GM23338 (cell line): ENCODE results near the gene FAM47E. TPM values are rescaled to one million over a fixed set of nuclear protein-coding genes. Genes with fewer than 3 reads are reported as not detected.

Experiments used
- ATAC-seq: fragments of 200-7000 bp; cut with Tn5 transposase; 3 replicates; pipeline ENCODE4 v1.9.1; 2020
- DNase-seq: peaks from one replicate; pipeline ENCODE4 v3.0.0-alpha.2; 2015; ENCODE audit warnings: low spot score
- H2AFZ ChIP-seq: fragments of 200-600 bp; sonication (generic); 2 replicates; pipeline ENCODE4 v1.8.0; 2016; ENCODE audit warnings: antibody characterized with exemption, mild to moderate bottlenecking, moderate library complexity
- H3F3A ChIP-seq: fragments of 200-600 bp; sonication (generic); replicated peaks from 2 replicates; pipeline ENCODE4 v1.8.0; 2017; ENCODE audit warnings: antibody characterized with exemption, mixed run types, low read depth
- H3K27ac ChIP-seq: fragments of 200-600 bp; sonication (generic); 2 replicates; pipeline ENCODE4 v1.6.1; 2016; ENCODE audit warnings: low read depth
- H3K27me3 ChIP-seq: fragments of 200-600 bp; sonication (generic); 2 replicates; pipeline ENCODE4 v1.8.0; 2016; ENCODE audit warnings: mild to moderate bottlenecking, mixed run types, moderate library complexity; ENCODE audit not compliant: insufficient read depth
- H3K36me3 ChIP-seq: fragments of 200-600 bp; sonication (generic); 2 replicates; pipeline ENCODE4 v1.8.0; 2016; ENCODE audit warnings: mild to moderate bottlenecking; ENCODE audit not compliant: insufficient read depth
- H3K4me1 ChIP-seq: fragments of 200-600 bp; sonication (generic); 2 replicates; pipeline ENCODE4 v1.8.0; 2016; ENCODE audit warnings: mild to moderate bottlenecking, moderate library complexity; ENCODE audit not compliant: insufficient read depth
- H3K4me2 ChIP-seq: fragments of 200-600 bp; sonication (generic); 2 replicates; pipeline ENCODE4 v1.7.1; 2017; ENCODE audit warnings: mixed run types
- H3K4me3 ChIP-seq: fragments of 200-600 bp; sonication (generic); 2 replicates; pipeline ENCODE4 v1.6.1; 2016; ENCODE audit warnings: mixed run types
- H3K79me2 ChIP-seq: fragments of 200-600 bp; sonication (generic); replicated peaks from 2 replicates; pipeline ENCODE4 v1.8.0; 2017; ENCODE audit warnings: mild to moderate bottlenecking; ENCODE audit not compliant: insufficient read depth
- H3K9me2 ChIP-seq: fragments of 200-600 bp; sonication (generic); 2 replicates; pipeline ENCODE4 v1.8.0; 2017; ENCODE audit not compliant: insufficient read depth
- H4K20me1 ChIP-seq: fragments of 200-600 bp; sonication (generic); replicated peaks from 2 replicates; pipeline ENCODE4 v1.8.0; 2017; ENCODE audit warnings: mild to moderate bottlenecking; ENCODE audit not compliant: insufficient read depth
- H3K27ac Mint-ChIP-seq: 2 replicates; pipeline ENCODE4 v1.8.0; 2020; ENCODE audit warnings: inconsistent platforms, mild to moderate bottlenecking, moderate library complexity, mixed read lengths
- H3K27me3 Mint-ChIP-seq: 3 replicates; pipeline ENCODE4 v1.8.0; 2022; ENCODE audit warnings: low read depth, mild to moderate bottlenecking, moderate library complexity, mixed read lengths, inconsistent platforms; ENCODE audit not compliant: insufficient read depth, poor library complexity
- H3K36me3 Mint-ChIP-seq: 3 replicates; pipeline ENCODE4 v1.8.0; 2021; ENCODE audit warnings: low read depth, mild to moderate bottlenecking, inconsistent platforms, moderate library complexity, mixed read lengths
- H3K4me1 Mint-ChIP-seq: 3 replicates; pipeline ENCODE4 v1.8.0; 2020; ENCODE audit warnings: mild to moderate bottlenecking, inconsistent platforms, mixed read lengths
- H3K4me3 Mint-ChIP-seq: 3 replicates; pipeline ENCODE4 v1.8.0; 2021; ENCODE audit warnings: moderate library complexity, mild to moderate bottlenecking, inconsistent platforms, mixed read lengths
- H3K9me3 Mint-ChIP-seq: 3 replicates; pipeline ENCODE4 v1.8.0; 2020; ENCODE audit warnings: moderate library complexity, mild to moderate bottlenecking, inconsistent platforms, mixed read lengths
- CREB1 ChIP-seq: fragments of 250-450 bp; sonication (Bioruptor Pico); IDR thresholded peaks from 2 replicates; pipeline ENCODE4 v1.5.0; 2020; ENCODE audit warnings: low read depth, mild to moderate bottlenecking, moderate library complexity
- EZH2 ChIP-seq: fragments of 200-600 bp; sonication (generic); IDR thresholded peaks from one replicate; pipeline ENCODE4 v1.8.0; 2017; ENCODE audit warnings: antibody characterized with exemption, mild to moderate bottlenecking, low read depth; ENCODE audit not compliant: unreplicated experiment
- EZH2phosphoT487 ChIP-seq: fragments of 200-600 bp; sonication (generic); IDR thresholded peaks from one replicate; pipeline ENCODE4 v1.8.1; 2018; ENCODE audit warnings: antibody characterized with exemption; ENCODE audit not compliant: unreplicated experiment
- JUNB ChIP-seq: IDR thresholded peaks from one replicate; pipeline ENCODE4 v1.6.1; 2016; ENCODE audit warnings: antibody characterized with exemption; ENCODE audit not compliant: unreplicated experiment
- NANOG ChIP-seq: IDR thresholded peaks from 2 replicates; pipeline ENCODE4 v1.6.1; 2016; ENCODE audit warnings: antibody characterized with exemption, borderline replicate concordance
- POLR2AphosphoS5 ChIP-seq: IDR thresholded peaks from 2 replicates; pipeline ENCODE4 v1.6.1; 2016; ENCODE audit warnings: antibody characterized with exemption, low read depth
- STAT1 ChIP-seq: IDR thresholded peaks from one replicate; pipeline ENCODE4 v1.6.1; 2016; ENCODE audit warnings: antibody characterized with exemption; ENCODE audit not compliant: unreplicated experiment
- ZNF114 ChIP-seq: fragments of 250-450 bp; sonication (Bioruptor Pico); IDR thresholded peaks from 2 replicates; pipeline ENCODE4 v1.5.0; 2020; ENCODE audit warnings: mild to moderate bottlenecking, moderate library complexity
- ZNF331 ChIP-seq: fragments of 250-450 bp; sonication (Bioruptor Pico); IDR thresholded peaks from 2 replicates; pipeline ENCODE4 v1.5.0; 2020; ENCODE audit warnings: low read depth, mild to moderate bottlenecking, moderate library complexity
- polyA plus RNA-seq: library from polyadenylated mRNA; unstranded; fragments of >200 nt; fragmentation: Nextera tagmentation; extraction: Ambion mirVana; gene quantifications from 2 replicates; pipeline ENCODE4 v1.2.1, GENCODE V29; 2016
- total RNA-seq: library from RNA; depleted of rRNA; stranded (reverse); fragments of >200 nt; shearing (Covaris generic); gene quantifications from 2 replicates; pipeline ENCODE4 v1.2.3, GENCODE V29; 2014
- TF ChIP-seq, protein P1 (sequence below), 2 experiments: fragments of 200-600 bp in 1 of 2; sonication (generic) in 1 of 2; conservative IDR thresholded peaks; 2 replicates each; pipeline versions ENCODE4 v1.5.1 to v1.6.1; 2016 to 2017; ENCODE audit warnings: antibody characterized with exemption in 2 of 2, low read depth in 2 of 2, mild to moderate bottlenecking in 2 of 2, moderate library complexity in 1 of 2
- TF ChIP-seq, protein P2 (sequence below): IDR thresholded peaks from 2 replicates; pipeline ENCODE4 v1.6.1; 2016; ENCODE audit warnings: antibody characterized with exemption
- TF ChIP-seq, protein P3 (sequence below): IDR thresholded peaks from one replicate; pipeline ENCODE4 v1.6.1; 2018; ENCODE audit warnings: antibody characterized with exemption; ENCODE audit not compliant: unreplicated experiment
- TF ChIP-seq, protein P4 (sequence below): fragments of 250-450 bp; sonication (Bioruptor Pico); IDR thresholded peaks from 2 replicates; pipeline ENCODE4 v1.5.0; 2020; ENCODE audit warnings: mild to moderate bottlenecking, moderate library complexity

Gene FAM47E
- total and polyA plus RNA-seq, 2 experiments from 2014 or later: 0.66 to 2.3 TPM

DNA sequence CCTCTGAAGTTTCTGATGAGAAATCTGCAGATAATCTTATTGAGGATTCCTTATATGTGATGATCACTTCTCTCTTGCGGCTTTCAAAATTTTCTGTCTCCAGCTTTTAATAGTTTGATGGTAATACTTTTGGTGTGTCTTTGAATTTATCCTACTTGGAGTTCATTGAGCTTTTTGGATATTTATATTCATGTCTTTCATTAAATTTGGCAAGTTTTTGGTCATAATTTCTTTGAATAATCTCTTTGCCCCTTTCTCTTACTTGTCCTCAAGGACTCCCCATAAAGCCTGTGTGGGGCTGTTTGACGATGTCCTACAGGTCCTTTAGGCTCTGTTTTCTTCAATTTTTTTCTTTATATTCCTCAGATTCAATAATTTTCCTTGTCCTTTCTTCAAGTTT is 11.3 kb upstream of the FAM47E start:
- Histone ChIP-seq H3K4me2 (no peak overlapping the region), H2AFZ (no peak overlapping the region), H3F3A (no peaks in the 10 kb centered on the region), H3K27ac (no peak overlapping the region), H3K9me2 (no peaks in the 10 kb centered on the region), H3K4me3 (no peak overlapping the region), H3K4me1 (peaks cover 8% of the 10 kb centered on the region), H4K20me1 (no peaks in the 10 kb centered on the region), H3K27me3 (no peaks in the 10 kb centered on the region), H3K79me2 (no peaks in the 10 kb centered on the region), H3K36me3 (no peaks in the 10 kb centered on the region)
- TF ChIP-seq, protein P1, sequence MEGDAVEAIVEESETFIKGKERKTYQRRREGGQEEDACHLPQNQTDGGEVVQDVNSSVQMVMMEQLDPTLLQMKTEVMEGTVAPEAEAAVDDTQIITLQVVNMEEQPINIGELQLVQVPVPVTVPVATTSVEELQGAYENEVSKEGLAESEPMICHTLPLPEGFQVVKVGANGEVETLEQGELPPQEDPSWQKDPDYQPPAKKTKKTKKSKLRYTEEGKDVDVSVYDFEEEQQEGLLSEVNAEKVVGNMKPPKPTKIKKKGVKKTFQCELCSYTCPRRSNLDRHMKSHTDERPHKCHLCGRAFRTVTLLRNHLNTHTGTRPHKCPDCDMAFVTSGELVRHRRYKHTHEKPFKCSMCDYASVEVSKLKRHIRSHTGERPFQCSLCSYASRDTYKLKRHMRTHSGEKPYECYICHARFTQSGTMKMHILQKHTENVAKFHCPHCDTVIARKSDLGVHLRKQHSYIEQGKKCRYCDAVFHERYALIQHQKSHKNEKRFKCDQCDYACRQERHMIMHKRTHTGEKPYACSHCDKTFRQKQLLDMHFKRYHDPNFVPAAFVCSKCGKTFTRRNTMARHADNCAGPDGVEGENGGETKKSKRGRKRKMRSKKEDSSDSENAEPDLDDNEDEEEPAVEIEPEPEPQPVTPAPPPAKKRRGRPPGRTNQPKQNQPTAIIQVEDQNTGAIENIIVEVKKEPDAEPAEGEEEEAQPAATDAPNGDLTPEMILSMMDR (conservative IDR thresholded peaks at IDR 0.05; ENCODE audit: low read depth in 2 of 2): no peak
- TF ChIP-seq EZH2phosphoT487 (no peak), EZH2 (no peak), NANOG (no peak), JUNB (no peak), ZNF114 (CRISPR knock-in tag) (no peak), STAT1 (no peak), POLR2AphosphoS5 (no peak), CREB1 (no peak), ZNF331 (no peak)
- TF ChIP-seq, protein P2, sequence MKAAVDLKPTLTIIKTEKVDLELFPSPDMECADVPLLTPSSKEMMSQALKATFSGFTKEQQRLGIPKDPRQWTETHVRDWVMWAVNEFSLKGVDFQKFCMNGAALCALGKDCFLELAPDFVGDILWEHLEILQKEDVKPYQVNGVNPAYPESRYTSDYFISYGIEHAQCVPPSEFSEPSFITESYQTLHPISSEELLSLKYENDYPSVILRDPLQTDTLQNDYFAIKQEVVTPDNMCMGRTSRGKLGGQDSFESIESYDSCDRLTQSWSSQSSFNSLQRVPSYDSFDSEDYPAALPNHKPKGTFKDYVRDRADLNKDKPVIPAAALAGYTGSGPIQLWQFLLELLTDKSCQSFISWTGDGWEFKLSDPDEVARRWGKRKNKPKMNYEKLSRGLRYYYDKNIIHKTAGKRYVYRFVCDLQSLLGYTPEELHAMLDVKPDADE: no peak
- TF ChIP-seq, protein P3, sequence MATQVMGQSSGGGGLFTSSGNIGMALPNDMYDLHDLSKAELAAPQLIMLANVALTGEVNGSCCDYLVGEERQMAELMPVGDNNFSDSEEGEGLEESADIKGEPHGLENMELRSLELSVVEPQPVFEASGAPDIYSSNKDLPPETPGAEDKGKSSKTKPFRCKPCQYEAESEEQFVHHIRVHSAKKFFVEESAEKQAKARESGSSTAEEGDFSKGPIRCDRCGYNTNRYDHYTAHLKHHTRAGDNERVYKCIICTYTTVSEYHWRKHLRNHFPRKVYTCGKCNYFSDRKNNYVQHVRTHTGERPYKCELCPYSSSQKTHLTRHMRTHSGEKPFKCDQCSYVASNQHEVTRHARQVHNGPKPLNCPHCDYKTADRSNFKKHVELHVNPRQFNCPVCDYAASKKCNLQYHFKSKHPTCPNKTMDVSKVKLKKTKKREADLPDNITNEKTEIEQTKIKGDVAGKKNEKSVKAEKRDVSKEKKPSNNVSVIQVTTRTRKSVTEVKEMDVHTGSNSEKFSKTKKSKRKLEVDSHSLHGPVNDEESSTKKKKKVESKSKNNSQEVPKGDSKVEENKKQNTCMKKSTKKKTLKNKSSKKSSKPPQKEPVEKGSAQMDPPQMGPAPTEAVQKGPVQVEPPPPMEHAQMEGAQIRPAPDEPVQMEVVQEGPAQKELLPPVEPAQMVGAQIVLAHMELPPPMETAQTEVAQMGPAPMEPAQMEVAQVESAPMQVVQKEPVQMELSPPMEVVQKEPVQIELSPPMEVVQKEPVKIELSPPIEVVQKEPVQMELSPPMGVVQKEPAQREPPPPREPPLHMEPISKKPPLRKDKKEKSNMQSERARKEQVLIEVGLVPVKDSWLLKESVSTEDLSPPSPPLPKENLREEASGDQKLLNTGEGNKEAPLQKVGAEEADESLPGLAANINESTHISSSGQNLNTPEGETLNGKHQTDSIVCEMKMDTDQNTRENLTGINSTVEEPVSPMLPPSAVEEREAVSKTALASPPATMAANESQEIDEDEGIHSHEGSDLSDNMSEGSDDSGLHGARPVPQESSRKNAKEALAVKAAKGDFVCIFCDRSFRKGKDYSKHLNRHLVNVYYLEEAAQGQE: no peak
- TF ChIP-seq, protein P4, sequence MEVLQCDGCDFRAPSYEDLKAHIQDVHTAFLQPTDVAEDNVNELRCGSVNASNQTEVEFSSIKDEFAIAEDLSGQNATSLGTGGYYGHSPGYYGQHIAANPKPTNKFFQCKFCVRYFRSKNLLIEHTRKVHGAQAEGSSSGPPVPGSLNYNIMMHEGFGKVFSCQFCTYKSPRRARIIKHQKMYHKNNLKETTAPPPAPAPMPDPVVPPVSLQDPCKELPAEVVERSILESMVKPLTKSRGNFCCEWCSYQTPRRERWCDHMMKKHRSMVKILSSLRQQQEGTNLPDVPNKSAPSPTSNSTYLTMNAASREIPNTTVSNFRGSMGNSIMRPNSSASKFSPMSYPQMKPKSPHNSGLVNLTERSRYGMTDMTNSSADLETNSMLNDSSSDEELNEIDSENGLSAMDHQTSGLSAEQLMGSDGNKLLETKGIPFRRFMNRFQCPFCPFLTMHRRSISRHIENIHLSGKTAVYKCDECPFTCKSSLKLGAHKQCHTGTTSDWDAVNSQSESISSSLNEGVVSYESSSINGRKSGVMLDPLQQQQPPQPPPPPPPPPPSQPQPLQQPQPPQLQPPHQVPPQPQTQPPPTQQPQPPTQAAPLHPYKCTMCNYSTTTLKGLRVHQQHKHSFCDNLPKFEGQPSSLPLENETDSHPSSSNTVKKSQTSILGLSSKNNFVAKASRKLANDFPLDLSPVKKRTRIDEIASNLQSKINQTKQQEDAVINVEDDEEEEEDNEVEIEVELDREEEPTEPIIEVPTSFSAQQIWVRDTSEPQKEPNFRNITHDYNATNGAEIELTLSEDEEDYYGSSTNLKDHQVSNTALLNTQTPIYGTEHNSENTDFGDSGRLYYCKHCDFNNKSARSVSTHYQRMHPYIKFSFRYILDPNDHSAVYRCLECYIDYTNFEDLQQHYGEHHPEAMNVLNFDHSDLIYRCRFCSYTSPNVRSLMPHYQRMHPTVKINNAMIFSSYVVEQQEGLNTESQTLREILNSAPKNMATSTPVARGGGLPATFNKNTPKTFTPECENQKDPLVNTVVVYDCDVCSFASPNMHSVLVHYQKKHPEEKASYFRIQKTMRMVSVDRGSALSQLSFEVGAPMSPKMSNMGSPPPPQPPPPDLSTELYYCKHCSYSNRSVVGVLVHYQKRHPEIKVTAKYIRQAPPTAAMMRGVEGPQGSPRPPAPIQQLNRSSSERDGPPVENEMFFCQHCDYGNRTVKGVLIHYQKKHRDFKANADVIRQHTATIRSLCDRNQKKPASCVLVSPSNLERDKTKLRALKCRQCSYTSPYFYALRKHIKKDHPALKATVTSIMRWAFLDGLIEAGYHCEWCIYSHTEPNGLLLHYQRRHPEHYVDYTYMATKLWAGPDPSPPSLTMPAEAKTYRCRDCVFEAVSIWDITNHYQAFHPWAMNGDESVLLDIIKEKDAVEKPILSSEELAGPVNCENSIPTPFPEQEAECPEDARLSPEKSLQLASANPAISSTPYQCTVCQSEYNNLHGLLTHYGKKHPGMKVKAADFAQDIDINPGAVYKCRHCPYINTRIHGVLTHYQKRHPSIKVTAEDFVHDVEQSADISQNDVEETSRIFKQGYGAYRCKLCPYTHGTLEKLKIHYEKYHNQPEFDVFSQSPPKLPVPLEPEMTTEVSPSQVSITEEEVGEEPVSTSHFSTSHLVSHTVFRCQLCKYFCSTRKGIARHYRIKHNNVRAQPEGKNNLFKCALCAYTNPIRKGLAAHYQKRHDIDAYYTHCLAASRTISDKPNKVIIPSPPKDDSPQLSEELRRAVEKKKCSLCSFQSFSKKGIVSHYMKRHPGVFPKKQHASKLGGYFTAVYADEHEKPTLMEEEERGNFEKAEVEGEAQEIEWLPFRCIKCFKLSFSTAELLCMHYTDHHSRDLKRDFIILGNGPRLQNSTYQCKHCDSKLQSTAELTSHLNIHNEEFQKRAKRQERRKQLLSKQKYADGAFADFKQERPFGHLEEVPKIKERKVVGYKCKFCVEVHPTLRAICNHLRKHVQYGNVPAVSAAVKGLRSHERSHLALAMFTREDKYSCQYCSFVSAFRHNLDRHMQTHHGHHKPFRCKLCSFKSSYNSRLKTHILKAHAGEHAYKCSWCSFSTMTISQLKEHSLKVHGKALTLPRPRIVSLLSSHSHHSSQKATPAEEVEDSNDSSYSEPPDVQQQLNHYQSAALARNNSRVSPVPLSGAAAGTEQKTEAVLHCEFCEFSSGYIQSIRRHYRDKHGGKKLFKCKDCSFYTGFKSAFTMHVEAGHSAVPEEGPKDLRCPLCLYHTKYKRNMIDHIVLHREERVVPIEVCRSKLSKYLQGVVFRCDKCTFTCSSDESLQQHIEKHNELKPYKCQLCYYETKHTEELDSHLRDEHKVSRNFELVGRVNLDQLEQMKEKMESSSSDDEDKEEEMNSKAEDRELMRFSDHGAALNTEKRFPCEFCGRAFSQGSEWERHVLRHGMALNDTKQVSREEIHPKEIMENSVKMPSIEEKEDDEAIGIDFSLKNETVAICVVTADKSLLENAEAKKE: no peak
- H3K4me1 Mint-ChIP-seq: peaks cover 13% of the 10 kb centered on the region
- H3K9me3 Mint-ChIP-seq: peaks cover 10% of the 10 kb centered on the region
- ATAC-seq (no peak), DNase-seq (no peak)
- H3K27ac Mint-ChIP-seq: no peak overlapping the region
- H3K27me3 Mint-ChIP-seq: peaks cover 7% of the 10 kb centered on the region
- no peak overlapping the region for H3K4me3 Mint-ChIP-seq
- H3K36me3 Mint-ChIP-seq: no peaks in the 10 kb centered on the region
